Fibroblast of mammary gland (primary cell): ENCODE results near the gene VDR.

Source experiments
- DNase-seq: peaks from one replicate; pipeline ENCODE4 v3.0.0-alpha.2; 2010; ENCODE audit warnings: low read depth
- H3K4me3 ChIP-seq: 2 replicates; pipeline ENCODE4 v1.5.1; 2011; ENCODE audit warnings: low read depth, mild to moderate bottlenecking, low read length, moderate library complexity; ENCODE audit not compliant: control insufficient read depth
- CTCF ChIP-seq: conservative IDR thresholded peaks from 2 replicates; pipeline ENCODE4 v1.5.1; 2011; ENCODE audit warnings: low read depth, low read length, inconsistent platforms; ENCODE audit not compliant: control insufficient read depth, insufficient read depth

The VDR gene

DNA sequence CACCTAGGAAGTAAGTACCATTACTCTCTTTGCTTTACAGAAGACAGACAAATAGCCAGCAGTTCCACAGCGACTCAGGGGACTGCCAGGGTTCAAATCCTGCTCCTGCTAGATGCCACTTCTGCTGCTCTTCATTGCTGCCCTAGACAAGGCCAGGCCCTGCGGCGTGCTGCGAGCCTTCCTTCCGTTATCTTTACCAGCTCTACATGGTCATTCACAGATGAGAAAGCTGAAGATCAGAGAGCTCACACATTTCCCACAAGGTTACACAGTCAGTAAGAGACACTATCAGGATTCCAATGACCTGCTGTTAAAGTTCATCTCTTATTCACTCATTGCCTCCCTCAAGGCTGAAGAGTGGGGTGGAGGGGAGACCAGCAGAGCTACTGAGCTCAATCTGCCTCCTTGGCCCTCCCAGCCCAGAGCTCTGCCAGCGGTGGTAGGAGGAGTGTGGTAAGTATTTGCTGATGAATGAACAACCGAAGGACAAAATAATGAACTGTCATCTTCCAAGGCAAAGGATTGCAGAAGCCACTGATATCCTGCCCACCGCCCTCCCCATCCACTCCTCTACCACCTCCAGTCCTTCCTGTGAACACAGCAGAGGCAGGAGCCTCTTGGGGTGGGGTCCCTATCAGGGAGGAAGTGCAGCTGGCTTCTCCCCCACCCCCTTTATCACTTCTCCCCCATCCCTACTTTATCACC, 70.4 kb downstream of the VDR start:
- DNase-seq, result no peak
- TF ChIP-seq CTCF, result no peak
- no peak overlapping the region for H3K4me3 ChIP-seq

- DNase-seq, result no peak
- TF ChIP-seq CTCF, result no peak
- H3K4me3 ChIP-seq, result no peak overlapping the region
These were observed 71.2 kb downstream of the VDR start for GRCh38 chr12:47833591-47834012.

DNA sequence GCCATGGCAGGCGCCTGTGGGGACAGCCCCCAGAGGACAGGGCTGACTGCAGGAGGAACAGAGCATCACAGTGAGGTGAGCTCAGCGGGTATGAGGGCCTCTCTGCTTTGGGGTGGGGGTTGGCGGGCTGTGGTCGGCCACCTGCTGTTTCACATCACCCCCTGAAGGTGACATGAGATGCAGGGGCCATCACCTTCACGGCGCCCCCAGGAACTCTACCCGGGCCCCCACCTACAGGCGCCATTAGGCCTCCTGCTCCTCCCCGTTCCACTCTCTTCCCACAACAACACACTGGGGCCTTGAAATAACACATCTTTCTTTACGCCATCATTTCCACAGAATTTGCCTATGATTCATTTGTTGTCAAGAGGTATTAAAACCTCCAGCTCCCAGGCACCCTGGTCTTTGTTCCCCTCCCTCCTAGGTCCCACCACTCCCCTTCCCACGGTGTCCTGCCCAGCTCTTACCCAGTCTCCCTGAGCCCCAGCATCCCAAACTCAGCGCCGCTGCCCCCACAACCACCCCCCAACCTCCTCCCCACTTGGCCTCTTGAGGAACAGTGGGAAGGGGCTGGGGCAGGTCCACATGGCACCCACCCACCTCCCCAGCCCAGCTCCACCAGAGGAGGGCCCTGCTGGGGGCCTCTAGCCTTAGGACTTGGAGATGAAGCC, 72.4 kb downstream of the VDR start:
- no peak overlapping the region for H3K4me3 ChIP-seq
- DNase-seq, result no peak
- TF ChIP-seq CTCF, result no peak

- no peak overlapping the region for H3K4me3 ChIP-seq
- TF ChIP-seq CTCF, result no peak
- no peak for DNase-seq
These were observed 75.2 kb downstream of the VDR start for GRCh38 chr12:47829584-47829983.

DNA sequence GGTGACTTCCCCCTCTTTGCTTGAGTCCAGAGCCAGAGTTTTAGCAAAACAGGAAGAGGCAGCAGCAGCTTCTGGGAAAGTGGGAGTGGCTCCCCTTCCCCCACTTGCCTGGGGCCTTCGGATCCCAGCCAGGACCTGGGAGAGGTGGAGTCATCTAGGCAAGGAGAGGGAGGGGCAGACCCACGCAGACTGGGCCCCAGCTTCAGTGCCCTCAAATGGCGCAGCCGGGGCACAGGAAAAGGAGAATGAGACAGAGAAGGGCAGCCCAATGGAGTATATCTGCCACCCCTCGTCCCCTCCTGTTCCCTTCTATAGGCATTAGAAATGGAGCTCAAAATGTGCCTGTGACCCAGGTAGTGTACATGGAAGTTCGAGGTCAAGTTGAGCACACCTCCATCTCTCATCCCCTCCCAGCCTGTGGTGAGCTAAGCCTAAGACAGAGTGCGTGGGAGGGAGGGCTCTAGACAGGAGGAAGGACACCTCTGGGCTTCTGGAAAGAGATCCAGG, 75.8 kb downstream of the VDR start:
- peak; percentile 69 for DNase-seq
- no peak overlapping the region for H3K4me3 ChIP-seq
- TF ChIP-seq CTCF, result no peak

DNA sequence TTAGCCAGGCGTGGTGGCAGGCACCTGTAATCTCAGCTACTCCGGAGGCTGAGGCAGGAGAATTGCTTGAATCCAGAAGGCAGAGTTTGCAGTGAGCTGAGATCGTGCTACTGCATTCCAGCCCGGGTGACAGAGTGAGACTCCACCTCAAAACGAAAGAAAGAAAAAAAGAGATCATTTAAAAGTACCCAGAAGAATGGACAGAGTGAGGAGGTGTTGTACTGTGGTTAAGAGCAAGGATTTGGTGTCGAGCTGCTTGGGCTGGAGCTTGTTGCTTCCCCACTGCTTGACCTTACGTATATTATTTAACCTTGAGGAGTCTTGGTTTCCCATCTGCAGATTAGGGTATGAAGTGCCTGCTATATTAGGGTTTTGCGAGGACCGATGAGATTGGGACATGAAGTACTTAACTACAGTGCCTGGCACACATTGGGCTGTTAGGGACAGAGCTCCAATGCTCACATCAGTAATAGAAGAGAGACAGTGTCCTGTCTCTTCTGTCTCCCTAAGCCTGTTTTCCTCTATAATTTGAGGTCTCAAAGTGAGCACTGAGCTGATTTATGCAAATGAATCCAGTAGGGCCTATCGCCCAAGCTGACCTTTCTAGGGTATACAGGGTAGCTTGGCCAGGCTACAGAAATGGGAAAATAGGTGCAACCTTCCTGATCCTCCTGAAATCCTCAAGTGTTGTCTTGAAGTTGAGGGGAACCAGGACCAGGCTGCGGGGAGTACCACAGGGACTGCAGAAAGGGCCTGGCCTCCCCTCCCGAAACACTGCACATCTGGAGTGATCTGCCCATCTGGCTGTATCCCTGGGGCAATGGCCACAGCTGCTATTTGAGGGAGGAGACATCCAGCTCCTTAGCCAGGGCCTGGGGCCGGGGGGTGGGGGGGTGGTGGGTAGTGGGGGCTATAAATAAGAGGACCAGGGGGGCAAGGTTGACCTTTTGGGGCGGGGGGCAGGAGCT, 76.5 kb downstream of the VDR start:
- no peak for DNase-seq
- no peak overlapping the region for H3K4me3 ChIP-seq
- no peak for TF ChIP-seq CTCF
